ENCODE results near the gene ADAMTS15.

GRCh38 chr11:130436171-130436570 is 12.3 kb upstream of the ADAMTS15 start:
- TF ChIP-seq CHD1 (IDR thresholded peaks at IDR 0.05; ENCODE audit: low read depth, low read length) (no peak), SUZ12 (IDR thresholded peaks at IDR 0.05; ENCODE audit: unreplicated experiment) (no peak), NBN (IDR thresholded peaks at IDR 0.05) (no peak), RELA (IDR thresholded peaks at IDR 0.05; ENCODE audit: borderline replicate concordance, partially characterized antibody) (no peak), CBX3 (IDR thresholded peaks at IDR 0.05; ENCODE audit: borderline replicate concordance, low read depth) (no peak), USF2 (IDR thresholded peaks at IDR 0.05; ENCODE audit: borderline replicate concordance, low read depth, low read length) (no peak)
